GM21360 (cell line): ENCODE measurements around the gene ANK3.

Experiments
- ATAC-seq: cut with Tn5 transposase; IDR thresholded peaks from one replicate; pipeline ENCODE4 v1.9.1; 2021; ENCODE audit warnings: mild to moderate bottlenecking, moderate library complexity; ENCODE audit not compliant: unreplicated experiment

The ANK3 gene

GRCh38 chr10:60144099-60144498 lies 245.6 kb downstream of the ANK3 start:
- no peak for ATAC-seq

DNA sequence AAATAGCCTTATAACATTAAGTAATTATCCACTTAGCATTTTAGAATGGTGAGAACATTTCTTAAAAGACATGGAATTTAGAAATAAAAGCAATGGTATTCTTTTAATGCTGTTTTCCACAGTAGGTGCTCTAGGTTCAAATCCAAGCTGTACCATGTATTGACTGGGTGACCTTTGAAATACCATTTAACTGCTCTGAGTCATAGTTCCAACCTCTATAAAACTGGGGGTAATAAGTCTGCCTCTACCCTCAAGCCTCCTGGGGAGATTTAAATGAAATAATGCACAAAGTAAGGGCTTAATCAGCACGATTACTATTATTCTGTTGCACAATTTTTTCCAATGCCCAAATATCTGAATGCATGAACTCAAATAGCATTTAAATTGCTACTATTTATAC lies 246.9 kb downstream of the ANK3 start:
- no peak for ATAC-seq

DNA sequence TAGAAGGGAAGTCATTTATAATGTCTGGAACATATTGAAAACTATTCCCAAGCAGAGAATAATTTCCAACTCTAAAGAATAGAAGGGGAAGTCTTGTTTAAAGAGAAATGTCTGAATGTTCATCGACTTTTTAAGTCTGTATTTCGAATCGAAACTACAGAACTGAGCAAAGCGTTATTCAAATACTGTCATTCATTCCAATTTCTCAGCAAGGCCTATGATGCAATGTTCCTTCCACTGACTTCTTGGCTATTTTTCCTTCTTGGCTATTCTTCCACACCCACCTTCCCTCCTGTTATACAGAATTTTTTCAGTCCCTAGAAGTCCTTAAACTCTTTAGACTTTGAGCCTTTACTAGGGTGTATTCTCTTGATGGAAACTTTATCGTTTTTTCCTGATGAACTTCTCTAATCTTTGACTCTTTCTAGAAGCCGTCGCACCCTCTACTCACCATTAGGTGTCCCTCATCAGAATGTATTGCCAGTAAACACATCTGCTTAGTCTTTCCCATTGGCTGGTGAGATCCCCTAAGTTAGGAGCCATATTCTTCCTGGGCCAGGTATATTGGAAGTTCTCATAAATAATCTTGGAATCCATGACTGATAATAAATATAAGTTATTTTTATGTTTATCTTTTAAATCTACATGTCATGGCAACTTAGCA lies 247.6 kb downstream of the ANK3 start:
- ATAC-seq, result no peak

DNA sequence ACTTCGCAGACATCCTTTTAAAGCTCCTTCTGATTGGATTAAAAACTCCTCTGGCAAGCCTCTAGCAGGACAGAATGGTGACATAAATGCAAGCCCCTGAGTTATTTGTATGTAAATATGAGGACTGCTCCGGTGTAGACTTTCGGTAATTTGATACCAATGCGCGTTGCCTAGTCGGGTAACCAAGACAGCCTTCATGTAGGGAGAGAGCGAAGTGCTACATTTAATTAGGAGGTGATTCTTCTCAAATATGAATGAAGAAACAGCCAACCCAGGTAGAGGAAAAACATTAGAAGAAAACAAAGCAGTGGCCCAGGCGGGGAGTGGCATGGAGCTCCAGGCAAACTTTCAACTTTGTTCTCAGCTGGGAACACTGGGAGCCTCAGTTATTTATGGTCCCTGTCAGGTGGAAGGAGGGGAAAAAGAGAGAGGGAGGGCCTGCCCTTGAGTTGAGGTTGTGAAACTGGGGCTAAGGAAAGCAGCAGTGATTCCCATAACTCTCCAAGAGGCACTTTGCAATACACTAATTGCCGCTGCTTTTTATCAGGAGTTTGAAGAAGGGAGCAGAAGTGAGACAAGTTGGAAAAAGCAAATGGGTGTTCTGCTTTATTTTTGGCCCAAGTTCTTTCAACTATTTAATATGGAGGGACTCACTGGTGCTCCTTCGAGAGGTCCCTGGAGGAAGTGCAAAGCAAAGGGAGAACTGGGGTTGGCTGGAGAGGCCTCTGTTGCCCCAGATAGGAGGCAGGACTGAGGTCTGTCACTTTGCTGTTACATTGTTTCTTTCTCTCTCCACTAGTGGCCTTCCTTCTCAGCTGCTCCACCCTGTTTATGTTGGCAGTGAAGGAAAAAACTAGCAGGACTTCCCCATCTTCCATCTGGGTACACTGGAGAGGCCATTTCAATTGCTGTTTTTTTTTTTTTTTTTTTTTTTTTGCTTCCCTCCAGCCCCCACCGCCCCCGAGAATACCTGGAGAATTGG lies 248.7 kb downstream of the ANK3 start:
- no peak for ATAC-seq

DNA sequence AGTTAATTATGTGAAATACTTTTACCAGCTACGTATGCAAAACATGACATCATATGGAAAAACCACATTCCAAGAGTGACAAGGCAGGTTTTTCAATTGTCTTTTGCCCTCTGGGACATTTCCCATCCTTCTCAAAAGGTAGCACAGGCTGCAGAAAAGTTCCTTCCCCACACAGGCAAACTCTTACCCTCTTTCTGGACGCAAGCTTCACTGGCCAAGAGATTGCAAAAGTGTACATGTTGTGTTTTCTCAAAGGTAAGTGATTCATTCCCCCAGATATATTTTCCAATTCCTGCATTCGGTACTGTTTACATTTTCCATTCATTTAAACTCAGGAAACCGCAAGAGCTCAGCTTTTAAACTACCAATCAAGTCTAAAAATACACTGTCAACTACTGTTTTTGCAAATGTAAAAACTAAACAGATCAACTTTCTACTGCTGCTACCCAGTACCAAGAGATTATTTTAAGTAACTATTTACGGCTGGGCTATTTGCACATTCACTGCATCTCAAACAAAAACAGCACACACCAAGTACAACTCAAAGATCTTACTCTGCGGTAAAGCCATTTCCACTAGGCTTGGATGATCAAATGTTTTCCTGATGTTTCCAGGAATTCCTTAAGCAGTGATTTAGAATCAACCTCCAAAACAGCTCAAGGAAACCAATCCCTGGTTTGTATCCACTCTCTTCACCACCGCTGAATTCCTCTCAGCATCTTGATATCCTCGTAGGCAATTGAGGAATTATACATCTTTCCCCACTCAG lies 249.7 kb downstream of the ANK3 start:
- ATAC-seq, result no peak

DNA sequence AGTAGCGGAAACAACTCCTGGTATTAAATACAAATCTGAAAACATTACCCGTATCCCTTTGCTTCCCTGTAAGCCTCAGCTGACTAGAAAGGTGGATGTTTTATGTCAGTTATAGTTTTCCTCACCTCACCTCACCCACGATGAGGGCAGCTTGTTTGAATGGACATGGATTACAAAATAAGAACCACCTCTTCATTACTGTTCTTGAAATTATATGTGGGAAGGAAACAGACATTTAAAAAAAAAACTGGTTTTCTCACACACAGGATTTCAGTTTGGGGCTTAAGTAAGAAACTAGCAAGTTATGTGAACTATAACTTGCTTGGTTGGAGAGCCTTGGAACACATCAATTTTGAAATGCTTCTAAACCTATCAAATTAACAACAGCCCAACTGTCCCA lies 250.4 kb downstream of the ANK3 start:
- ATAC-seq, result no peak

GRCh38 chr10:60138842-60139241 lies 250.8 kb downstream of the ANK3 start:
- no peak for ATAC-seq

DNA sequence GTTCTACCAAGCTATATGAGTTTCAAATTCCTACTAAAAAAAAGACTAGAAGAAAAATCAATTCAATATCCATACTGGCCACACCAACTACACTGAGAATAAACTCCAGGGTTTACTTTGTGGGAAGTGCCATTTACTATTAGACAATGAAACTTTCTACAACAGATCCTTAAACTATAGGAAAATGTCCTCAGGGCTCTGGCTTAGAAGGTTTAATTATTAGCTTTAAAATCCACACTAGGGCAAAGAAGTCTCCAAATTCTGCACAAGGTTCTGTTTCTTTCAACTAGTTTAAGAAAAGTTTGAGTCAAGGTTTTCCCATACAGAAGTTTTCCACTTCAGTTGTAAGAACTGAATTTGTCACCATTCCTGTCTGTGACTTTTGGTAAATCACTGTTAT lies 251.6 kb downstream of the ANK3 start:
- no peak for ATAC-seq

DNA sequence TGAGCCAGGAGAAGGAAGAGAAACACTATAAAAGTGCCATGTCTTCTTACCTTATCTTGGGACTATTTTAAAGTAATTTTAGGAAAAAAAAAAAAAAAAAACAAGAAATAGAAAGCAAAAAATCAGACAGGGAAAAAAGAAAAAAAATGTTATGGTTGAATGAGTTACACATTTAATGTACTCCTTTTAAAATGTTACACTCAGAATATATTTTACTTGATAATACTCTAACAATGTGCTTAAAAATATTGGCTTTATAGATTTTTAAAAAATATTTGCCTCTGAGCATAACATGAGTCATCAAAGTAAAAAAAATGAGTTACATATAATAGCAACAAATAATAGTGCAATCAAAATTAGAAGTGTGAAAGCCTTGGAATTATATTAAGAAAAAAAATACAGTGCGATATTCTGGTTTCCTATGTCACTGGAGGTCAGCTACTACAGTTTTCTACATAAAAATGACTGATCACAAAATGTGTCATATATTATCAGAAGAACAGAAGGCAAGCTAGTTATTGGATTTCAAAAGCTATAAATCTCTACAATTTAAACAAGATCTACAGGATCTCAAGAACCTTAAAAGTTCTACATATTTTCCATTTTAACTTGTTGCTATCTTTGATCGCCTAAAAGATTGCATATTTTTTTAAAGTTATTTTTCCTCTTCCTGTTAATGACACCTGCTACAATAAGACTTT lies 252.2 kb downstream of the ANK3 start:
- no peak for ATAC-seq

DNA sequence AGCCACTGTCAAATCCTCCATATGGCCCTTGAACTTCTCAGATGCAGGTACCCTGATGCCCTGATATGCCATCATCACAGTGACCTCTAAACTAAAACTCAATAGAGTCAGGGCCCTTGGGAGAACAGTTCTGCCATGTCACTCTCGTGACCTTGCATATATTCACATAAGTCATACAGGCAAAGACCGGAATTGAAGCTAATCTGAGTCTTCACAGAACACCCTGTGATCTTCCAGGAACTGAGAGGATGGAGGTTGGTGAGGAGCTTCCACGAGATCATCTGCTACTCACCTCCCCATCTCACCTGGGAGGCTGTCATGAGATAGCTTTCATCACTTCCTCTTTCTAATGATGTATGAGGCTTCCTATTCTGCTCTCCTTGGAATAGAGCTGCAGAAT lies 254.7 kb downstream of the ANK3 start:
- ATAC-seq, result peak; percentile 45

DNA sequence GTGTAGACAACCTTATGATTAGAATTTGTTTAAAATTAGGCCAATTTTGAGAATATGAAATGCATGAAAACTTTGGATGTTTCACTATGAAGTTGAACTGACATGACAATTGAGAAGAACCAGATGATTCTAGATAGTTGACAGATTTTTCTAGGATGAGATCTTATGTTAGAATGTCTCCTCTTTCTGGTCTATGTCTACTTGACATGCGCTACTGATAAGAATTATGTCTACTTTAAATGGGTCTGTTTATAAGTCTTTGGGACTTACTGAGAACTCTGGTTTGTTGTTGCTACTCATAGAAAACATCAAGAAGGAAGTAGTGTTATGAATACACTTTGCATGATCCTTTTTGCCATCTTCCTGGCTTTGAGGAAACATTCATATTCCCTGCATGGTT lies 255.1 kb downstream of the ANK3 start:
- ATAC-seq, result no peak

- no peak for ATAC-seq
These were observed 259.5 kb downstream of the ANK3 start for GRCh38 chr10:60130130-60130579.

- ATAC-seq, result no peak
These were observed 263.8 kb downstream of the ANK3 start for GRCh38 chr10:60125895-60126294.

- ATAC-seq, result no peak
These were observed 265.1 kb downstream of the ANK3 start for GRCh38 chr10:60124536-60124935.

DNA sequence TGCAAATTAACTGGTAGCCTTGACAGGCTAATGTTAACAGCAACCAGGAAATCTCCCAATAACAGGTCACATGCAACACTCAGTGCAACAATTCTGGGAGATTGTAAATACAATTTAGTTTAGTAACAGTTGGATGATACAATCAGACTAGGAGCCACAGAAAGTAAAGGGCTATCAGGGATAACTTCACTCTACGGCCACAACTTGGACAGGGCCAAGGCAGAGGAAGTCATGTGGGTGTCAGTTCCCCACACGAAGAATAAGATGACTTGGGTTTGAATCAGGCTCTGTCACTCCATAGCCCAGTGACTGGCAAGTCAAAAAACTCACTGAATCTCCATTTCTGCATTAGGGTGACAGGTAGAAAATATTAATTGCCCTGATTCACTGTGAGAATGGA lies 266.0 kb downstream of the ANK3 start:
- ATAC-seq, result no peak

DNA sequence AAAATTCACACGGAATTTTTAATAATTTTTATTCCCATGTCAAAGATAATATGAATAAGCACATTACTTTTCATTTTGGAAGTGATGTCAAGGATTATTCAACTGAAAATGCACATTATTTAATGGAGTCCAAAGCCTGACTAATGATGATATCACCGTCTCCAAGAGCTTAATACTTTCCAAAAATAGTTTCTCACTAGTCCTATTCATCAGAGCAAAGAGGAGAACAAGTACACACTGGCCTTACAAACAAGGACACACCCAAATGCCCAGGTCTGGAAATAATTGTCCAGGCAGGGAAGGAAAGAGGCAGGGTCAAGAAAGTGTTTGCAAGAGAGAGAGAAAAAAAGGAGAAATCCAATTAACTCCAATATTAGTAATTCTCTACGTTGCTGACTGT lies 266.5 kb downstream of the ANK3 start:
- ATAC-seq, result no peak

DNA sequence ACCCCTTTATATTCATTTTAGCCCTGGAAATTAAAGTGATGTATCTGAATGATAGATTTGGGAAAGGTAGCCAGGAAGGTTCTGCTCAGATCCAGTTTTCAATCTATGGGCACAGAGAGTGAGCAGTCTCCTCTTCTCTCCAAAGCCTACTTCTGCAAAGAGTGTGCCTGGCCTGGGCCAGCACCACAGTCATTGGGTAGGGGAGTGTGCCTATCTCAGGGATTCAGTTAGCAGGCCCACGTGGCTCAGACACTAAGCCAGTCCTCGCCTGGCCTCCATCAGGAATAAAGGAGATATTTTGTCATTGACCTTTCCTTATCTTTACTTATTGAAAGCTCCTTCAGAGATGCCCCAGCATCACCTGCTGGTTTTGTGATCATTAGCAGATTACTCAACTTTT lies 267.5 kb downstream of the ANK3 start:
- ATAC-seq, result no peak

DNA sequence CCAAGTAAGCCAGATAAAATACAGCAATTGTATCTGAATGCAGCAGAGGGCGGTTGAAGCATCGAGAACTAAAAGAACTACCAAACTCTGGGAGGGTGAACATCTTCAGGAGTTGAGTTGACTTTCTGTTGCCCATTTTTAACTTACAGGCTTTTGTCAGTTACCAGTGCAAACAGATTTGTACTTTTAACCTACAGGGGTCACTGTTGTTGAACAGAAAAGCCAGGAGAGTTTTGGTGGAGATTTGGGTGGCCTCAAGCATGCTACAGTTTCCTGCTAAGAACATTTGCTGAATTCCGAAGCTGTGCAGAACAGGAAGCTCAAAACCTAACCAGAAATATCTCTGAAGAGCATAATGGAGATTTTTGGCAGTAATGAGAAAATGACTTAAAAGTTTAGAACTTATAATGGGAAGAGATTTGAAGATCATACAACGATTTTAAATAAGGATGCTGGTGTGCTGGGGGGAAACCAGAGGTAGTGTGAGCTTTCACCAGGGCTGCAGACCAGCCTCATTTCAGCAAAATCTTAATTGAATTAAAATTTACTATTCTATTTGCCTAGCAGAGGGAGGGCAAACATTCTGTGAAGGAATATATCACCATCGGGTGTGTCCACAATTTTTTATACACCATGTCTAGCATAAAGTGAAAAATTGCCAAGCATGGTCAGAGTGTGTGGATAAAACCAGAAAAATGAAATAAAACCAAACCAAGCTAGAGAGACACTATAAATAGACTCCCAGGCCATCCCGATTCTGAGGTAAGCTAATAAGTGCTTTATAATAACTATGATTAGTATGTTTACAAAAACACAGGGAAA lies 274.7 kb downstream of the ANK3 start:
- ATAC-seq, result peak; percentile 73

DNA sequence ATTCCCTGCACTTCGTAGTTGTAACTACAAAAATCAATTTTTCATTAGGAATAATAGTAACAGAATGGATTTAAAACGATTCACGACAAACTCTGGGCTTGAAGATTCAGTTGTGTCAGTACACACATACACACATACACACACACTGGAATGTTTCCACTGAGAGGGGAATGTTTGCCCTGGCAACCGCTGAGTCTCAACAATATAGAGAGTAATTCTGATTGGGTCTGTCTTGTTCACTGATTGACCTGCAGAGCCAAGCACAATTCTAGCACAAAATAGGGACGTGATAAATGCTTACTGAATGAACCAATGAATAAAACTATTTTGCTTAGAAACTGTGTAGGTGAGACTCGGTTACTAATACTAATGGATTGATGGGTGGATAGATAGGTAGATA lies 278.9 kb downstream of the ANK3 start:
- ATAC-seq, result no peak
